Measurements from ENCODE around the gene PACRG. TPM values are rescaled to one million over a fixed set of nuclear protein-coding genes. Genes with fewer than 3 reads are reported as not detected.

Gene PACRG
- polyA plus RNA-seq, 1 donor from 2014 or later: 16.6 TPM

GRCh38 chr6:163083141-163083540 is 355.4 kb downstream of the PACRG start:
- Histone ChIP-seq H3K9me3 (ENCODE audit: low read length) (no peaks in the 10 kb centered on the region), H3F3A (ENCODE audit: insufficient read depth, low read length, poor library complexity, severe bottlenecking) (no peaks in the 10 kb centered on the region), H3K4me3 (ENCODE audit: low read length) (no peak overlapping the region), H3K27me3 (ENCODE audit: insufficient read depth, low read depth, low read length) (no peaks in the 10 kb centered on the region), H3K9ac (ENCODE audit: low read length) (no peak overlapping the region), H3K4me2 (ENCODE audit: low read length) (no peak overlapping the region), H3K27ac (ENCODE audit: low read length) (no peak overlapping the region), H3K9me2 (ENCODE audit: insufficient read depth, low read length) (no peaks in the 10 kb centered on the region), H2AFZ (ENCODE audit: low read depth, low read length) (no peak overlapping the region), H3K79me2 (replicated peaks; ENCODE audit: insufficient read depth, low read length) (no peaks in the 10 kb centered on the region), H3K36me3 (ENCODE audit: insufficient read depth, low read length) (no peaks in the 10 kb centered on the region), H4K20me1 (ENCODE audit: insufficient read depth) (no peaks in the 10 kb centered on the region)
- no peak for TF ChIP-seq EP300 (conservative IDR thresholded peaks at IDR 0.05; ENCODE audit: poor library complexity, severe bottlenecking)
- no peak for TF ChIP-seq RAD21 (conservative IDR thresholded peaks at IDR 0.05)
- no peak for TF ChIP-seq MXI1 (conservative IDR thresholded peaks at IDR 0.05; ENCODE audit: poor library complexity, severe bottlenecking)
- no peak for TF ChIP-seq REST (IDR thresholded peaks at IDR 0.05; ENCODE audit: borderline replicate concordance)
- TF ChIP-seq EZH2 (IDR thresholded peaks at IDR 0.05; ENCODE audit: borderline replicate concordance, insufficient read depth, low read length, poor library complexity, severe bottlenecking): no peak
- no peak for TF ChIP-seq CTCF (IDR thresholded peaks at IDR 0.05; ENCODE audit: poor library complexity, severe bottlenecking)
- TF ChIP-seq POLR2AphosphoS5 (IDR thresholded peaks at IDR 0.05): no peak
- no peak for TF ChIP-seq SMC3 (conservative IDR thresholded peaks at IDR 0.05; ENCODE audit: poor library complexity)
- TF ChIP-seq TAF1 (IDR thresholded peaks at IDR 0.05; ENCODE audit: low read depth): no peak

- H3K79me2 ChIP-seq (replicated peaks; ENCODE audit: insufficient read depth, low read length): no peaks in the 10 kb centered on the region
- H2AFZ ChIP-seq (ENCODE audit: low read depth, low read length): no peak overlapping the region
- H3K27me3 ChIP-seq (ENCODE audit: insufficient read depth, low read depth, low read length): no peaks in the 10 kb centered on the region
- no peak overlapping the region for H3K4me2 ChIP-seq (ENCODE audit: low read length)
- H3K9ac ChIP-seq (ENCODE audit: low read length): no peak overlapping the region
- no peaks in the 10 kb centered on the region for H3F3A ChIP-seq (ENCODE audit: insufficient read depth, low read length, poor library complexity, severe bottlenecking)
- no peak overlapping the region for H3K27ac ChIP-seq (ENCODE audit: low read length)
- no peaks in the 10 kb centered on the region for H3K9me2 ChIP-seq (ENCODE audit: insufficient read depth, low read length)
- no peaks in the 10 kb centered on the region for H3K36me3 ChIP-seq (ENCODE audit: insufficient read depth, low read length)
- no peaks in the 10 kb centered on the region for H3K9me3 ChIP-seq (ENCODE audit: low read length)
- TF ChIP-seq RAD21 (conservative IDR thresholded peaks at IDR 0.05) (no peak), SMC3 (conservative IDR thresholded peaks at IDR 0.05; ENCODE audit: poor library complexity) (no peak), EZH2 (IDR thresholded peaks at IDR 0.05; ENCODE audit: borderline replicate concordance, insufficient read depth, low read length, poor library complexity, severe bottlenecking) (no peak), MXI1 (conservative IDR thresholded peaks at IDR 0.05; ENCODE audit: poor library complexity, severe bottlenecking) (no peak), CTCF (IDR thresholded peaks at IDR 0.05; ENCODE audit: poor library complexity, severe bottlenecking) (no peak), EP300 (conservative IDR thresholded peaks at IDR 0.05; ENCODE audit: poor library complexity, severe bottlenecking) (no peak), TAF1 (IDR thresholded peaks at IDR 0.05; ENCODE audit: low read depth) (no peak), REST (IDR thresholded peaks at IDR 0.05; ENCODE audit: borderline replicate concordance) (no peak), POLR2AphosphoS5 (IDR thresholded peaks at IDR 0.05) (no peak)
- no peak overlapping the region for H3K4me3 ChIP-seq (ENCODE audit: low read length)
- no peaks in the 10 kb centered on the region for H4K20me1 ChIP-seq (ENCODE audit: insufficient read depth)
These were observed 357.7 kb downstream of the PACRG start for GRCh38 chr6:163085426-163085825.

All from neural cell (in vitro differentiated cells).